RWPE1 (cell line): ENCODE results near the gene TRPM2.

Source experiments
- CTCF ChIA-PET: fragments of 350-600 bp; sonication (Branson Sonifier 250); formaldehyde crosslinking; extraction: SDS; loops from one replicate; lab custom pipeline; 2021; lab: Yijun Ruan, JAX
- POLR2A ChIA-PET: fragments of 400-600 bp; formaldehyde crosslinking; extraction: SDS; loops from one replicate; lab custom pipeline; 2020; ENCODE audit warnings: antibody characterized with exemption; ENCODE audit not compliant: low non-redundant PET; lab: Yijun Ruan, JAX
- DNase-seq: peaks from one replicate; pipeline ENCODE4 v3.0.0; 2012; ENCODE audit warnings: low spot score
- H3K27ac ChIP-seq: fragments of 450-650 bp; 2 replicates; pipeline ENCODE4 v1.5.1; 2017
- CTCF ChIP-seq: fragments of 450-650 bp; conservative IDR thresholded peaks from 2 replicates; pipeline ENCODE4 v1.5.1; 2017; ENCODE audit warnings: low read depth, mild to moderate bottlenecking

Gene TRPM2

GRCh38 chr21:44433791-44434567, 80.6 kb downstream of the TRPM2 start:
- TF ChIP-seq CTCF: no peak
- no peak overlapping the region for H3K27ac ChIP-seq
- POLR2A ChIA-PET: no interaction called here
- CTCF ChIA-PET: no interaction called here
- DNase-seq: no peak

- POLR2A ChIA-PET: no interaction called here
- CTCF ChIA-PET: no interaction called here
- no peak for TF ChIP-seq CTCF
- H3K27ac ChIP-seq: no peak overlapping the region
- DNase-seq: no peak
These were observed 81.1 kb downstream of the TRPM2 start for GRCh38 chr21:44434568-44434925.

- ChIA-PET POLR2A (no interaction called here), CTCF (no interaction called here)
- no peak overlapping the region for H3K27ac ChIP-seq
- DNase-seq: no peak
- no peak for TF ChIP-seq CTCF
These were observed 81.7 kb downstream of the TRPM2 start for GRCh38 chr21:44434936-44435635.

GRCh38 chr21:44436111-44436611, 82.7 kb downstream of the TRPM2 start:
- no peak overlapping the region for H3K27ac ChIP-seq
- POLR2A ChIA-PET: no interaction called here
- DNase-seq: no peak
- CTCF ChIA-PET: no interaction called here
- no peak for TF ChIP-seq CTCF

- CTCF ChIA-PET: no interaction called here
- POLR2A ChIA-PET: no interaction called here
- TF ChIP-seq CTCF: no peak
- DNase-seq: no peak
- H3K27ac ChIP-seq: no peak overlapping the region
These were observed 83.5 kb downstream of the TRPM2 start for GRCh38 chr21:44436958-44437357.

- no peak for TF ChIP-seq CTCF
- no peak overlapping the region for H3K27ac ChIP-seq
- no peak for DNase-seq
- ChIA-PET CTCF (no interaction called here), POLR2A (no interaction called here)
These were observed 83.9 kb downstream of the TRPM2 start for GRCh38 chr21:44437371-44437695.
